ENCODE results near the gene AMOTL2.

The AMOTL2 gene

GRCh38 chr3:134374105-134374790, at the start of gene AMOTL2:
Gene AMOTL2 (minus strand): TSS chr3:134374447. CDS start chr3:134371433, 3,014 bp downstream.
- in situ Hi-C loops (cut with MboI; ENCODE audit: low sequenced_read_pairs) = no loop called here

DNA sequence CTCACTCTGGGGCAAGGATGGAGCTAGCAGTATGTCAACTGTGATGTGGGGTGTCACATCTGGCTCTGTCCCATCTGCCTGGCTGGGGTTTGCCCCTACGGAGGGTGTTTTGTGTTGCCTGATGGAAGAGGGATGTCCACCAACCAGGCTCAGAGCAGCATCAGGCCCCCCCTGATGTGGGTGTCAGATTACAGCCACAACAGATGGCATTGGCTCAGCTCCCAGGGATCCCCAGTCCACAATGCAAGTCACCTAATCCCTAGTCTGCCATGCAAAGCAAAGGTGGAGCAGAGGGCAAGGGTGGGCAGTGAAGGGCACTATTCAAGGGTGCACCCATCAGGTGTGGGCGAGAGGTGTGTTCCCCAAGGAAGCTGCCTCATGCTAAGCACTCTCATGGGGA, 48.9 kb upstream of the AMOTL2 start:
- in situ Hi-C loops (cut with MboI; ENCODE audit: low sequenced_read_pairs) = no loop called here

DNA sequence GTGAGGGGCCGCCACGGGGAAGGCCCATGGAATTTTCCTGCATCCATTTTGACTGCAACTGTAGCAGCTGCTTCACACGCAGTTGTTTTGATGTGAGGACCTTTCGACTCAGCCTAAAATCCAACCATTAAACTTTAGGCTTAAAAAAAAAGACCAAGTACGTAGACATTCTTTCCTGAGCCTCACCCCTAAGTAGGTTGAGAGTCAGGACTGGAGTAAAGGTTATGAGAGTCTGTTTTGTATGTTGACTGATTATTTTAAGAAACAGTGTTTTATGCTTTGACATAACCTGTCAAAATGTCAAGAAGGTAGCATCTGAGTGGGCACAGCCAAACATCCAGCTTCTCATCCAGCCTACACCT, 45.7 kb upstream of the AMOTL2 start:
- in situ Hi-C loops (cut with MboI; ENCODE audit: low sequenced_read_pairs) = no loop called here

DNA sequence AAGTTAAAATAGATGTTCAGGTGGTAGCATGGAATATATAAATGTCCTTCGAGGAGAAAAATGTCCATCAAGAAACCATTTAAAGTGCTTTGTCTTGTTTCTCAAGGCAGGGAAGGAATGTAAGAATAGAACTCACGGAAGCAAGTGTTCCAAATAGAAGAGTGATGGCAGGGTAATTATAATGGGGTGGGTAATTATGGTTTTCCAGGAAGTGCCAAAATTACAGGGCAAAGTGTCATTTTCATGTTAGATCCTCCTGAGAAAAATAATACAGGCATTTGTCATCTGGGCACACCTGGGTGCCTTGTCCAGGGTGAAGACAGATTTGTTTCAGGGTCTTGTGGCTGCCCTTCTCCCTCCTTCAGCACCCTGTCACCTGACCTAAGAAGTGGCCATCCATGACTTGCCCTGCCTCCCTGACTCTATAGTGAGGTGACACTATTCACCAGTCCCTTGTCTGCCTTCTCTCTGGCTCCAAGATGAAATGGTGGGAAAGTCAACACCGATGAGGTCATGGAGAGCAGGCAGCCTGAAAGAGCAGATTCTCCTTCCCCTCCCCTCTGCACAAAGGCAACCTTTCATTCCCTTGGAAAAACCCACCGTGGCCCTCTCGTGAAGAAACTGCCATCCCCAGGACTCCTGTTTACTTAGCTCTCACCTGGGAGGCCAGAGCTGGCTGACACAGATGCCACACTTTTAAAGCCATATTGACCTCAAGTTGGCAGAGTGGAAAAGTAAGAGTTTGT, 45.1 kb upstream of the AMOTL2 start:
- in situ Hi-C loops (cut with MboI; ENCODE audit: low sequenced_read_pairs) = no loop called here

- in situ Hi-C loops (cut with MboI; ENCODE audit: low sequenced_read_pairs) = no loop called here
These were observed 34.8 kb upstream of the AMOTL2 start for GRCh38 chr3:134409041-134409440.

DNA sequence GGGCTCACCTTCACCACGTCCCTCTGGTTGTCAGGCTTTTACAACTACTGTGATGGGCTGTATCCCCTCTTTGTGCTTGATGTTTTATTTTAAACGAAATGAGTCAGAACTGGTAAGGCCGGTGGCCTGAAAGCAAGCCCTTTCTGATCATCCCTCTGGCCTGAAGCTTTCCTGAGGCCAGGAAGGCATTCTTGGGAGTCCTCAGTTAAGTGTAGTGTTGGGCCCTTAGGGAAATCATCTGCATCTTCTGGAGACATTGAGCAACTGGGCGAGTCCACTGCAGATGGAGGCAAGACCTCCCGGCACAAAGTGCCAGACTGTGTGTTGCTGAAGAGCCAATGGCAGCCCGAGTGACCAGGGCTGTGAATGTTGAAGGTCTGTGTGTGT, 33.0 kb upstream of the AMOTL2 start:
- in situ Hi-C loops (cut with MboI; ENCODE audit: low sequenced_read_pairs) = no loop called here

- in situ Hi-C loops (cut with MboI; ENCODE audit: low sequenced_read_pairs) = no loop called here
These were observed 32.3 kb upstream of the AMOTL2 start for GRCh38 chr3:134406331-134407238.

DNA sequence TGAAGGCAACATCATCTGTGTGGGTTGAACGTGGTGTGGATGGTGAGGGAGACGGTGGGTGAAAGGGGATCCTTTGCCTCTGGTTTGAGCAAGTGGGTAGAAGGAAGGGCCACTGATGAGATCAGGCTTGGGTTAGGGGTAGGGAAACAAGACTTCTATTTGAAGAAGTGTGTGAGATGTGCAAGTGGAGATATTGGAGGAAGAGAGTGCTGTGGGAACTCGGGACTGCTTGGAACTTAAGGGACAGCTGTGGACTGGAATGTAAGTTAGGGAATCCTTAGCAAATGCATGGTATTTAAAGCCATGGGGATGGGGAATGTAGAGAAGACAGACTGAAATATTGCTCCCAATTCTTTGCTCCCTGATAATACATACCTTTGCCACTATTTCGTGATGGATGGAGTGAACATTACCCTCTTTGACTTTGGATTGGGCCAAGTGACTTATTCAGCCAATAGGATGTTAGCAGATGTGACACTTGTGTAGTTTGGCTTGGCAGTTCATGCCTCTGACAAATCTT, 30.2 kb upstream of the AMOTL2 start:
- in situ Hi-C loops (cut with MboI; ENCODE audit: low sequenced_read_pairs) = no loop called here

DNA sequence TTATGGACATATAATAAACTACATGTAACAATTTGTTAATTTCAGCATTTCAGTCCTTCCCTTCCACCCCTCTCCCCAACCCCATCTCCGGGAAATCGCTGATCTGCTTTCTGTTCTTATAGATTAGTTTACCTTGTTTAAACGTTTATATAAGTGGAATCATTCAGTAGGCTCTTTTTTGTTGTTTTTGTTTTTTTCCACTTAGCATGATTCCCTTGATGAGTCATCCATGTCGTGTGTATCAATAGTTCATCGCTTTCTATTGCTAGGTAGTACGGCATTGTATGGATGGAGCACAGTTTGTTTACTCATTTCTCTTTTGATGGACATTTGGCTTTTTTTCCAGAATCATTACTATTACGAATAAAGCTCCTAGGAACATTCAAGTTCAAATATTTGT, 23.5 kb upstream of the AMOTL2 start:
- in situ Hi-C loops (cut with MboI; ENCODE audit: low sequenced_read_pairs) = no loop called here

DNA sequence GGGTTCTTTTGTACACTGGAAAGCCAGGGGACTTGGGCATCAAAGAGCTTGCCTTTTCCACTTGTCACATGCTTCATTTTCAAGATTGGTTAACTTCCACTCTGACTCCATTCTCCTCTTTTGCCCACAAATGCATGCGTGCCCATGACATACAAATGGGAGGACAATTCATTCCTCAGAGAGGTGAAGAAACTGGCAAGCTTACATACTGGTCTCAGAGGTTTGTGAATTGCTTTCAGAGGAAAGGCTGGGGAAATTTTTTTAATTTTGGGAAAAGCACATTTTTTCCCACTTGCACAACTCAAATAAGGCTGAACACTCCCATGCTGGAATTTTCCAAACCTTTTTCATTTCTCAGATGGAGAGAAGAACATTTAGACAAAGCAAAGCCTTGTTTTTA, 20.9 kb upstream of the AMOTL2 start:
- in situ Hi-C loops (cut with MboI; ENCODE audit: low sequenced_read_pairs) = no loop called here

- in situ Hi-C loops (cut with MboI; ENCODE audit: low sequenced_read_pairs) = no loop called here
These were observed 20.1 kb upstream of the AMOTL2 start for GRCh38 chr3:134394380-134394779.

DNA sequence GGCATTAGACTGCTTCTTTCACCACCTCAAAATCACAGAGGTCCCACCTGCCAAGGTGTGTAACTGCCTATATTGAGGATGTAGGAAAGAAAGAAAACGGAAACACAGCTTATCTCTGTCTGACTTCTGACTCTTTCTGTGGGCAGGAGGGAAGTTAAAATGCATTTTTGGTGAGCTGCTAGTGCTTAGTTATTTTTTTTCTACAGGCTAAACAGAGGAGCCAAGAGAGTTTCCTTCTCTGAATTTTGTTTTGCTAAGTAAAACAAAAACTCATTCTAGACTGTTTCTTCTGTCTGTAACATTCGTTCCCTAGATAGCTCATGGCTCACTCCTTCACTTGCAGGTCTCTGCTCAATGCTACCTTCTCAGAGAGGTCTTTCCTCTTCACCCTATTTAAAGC, 18.8 kb upstream of the AMOTL2 start:
- in situ Hi-C loops (cut with MboI; ENCODE audit: low sequenced_read_pairs) = no loop called here

DNA sequence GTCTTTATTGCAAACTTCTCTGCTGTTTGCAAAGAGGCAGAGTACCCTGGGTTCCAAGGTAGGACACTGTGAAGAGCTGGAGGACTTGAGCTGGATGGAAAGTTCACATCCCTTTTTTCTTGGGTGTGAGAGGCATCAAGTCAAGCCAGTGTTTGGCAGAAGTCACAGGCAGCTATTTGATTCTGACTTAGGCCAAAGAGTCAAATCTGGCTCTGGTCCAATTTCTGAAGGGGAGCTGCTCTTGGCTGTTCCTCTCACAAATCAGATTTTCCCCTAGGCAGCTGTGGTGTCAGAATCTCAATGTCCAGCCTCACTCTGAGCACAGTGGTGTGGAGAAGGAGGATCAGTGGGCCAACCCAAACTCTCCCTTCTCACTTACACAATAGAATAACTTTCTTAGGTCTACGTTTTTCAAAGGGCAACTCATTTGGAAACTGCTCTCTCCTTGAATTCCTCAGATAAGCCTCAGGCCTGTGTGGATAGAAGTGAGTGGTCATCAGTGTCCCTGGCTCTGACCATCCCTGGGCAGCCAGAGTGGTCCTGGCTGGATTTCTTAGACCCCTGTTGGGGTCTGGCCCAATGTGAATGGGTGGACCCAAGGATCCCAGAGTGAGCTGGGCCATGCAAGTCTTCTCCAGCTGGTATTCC, 18.2 kb upstream of the AMOTL2 start:
- in situ Hi-C loops (cut with MboI; ENCODE audit: low sequenced_read_pairs) = no loop called here

DNA sequence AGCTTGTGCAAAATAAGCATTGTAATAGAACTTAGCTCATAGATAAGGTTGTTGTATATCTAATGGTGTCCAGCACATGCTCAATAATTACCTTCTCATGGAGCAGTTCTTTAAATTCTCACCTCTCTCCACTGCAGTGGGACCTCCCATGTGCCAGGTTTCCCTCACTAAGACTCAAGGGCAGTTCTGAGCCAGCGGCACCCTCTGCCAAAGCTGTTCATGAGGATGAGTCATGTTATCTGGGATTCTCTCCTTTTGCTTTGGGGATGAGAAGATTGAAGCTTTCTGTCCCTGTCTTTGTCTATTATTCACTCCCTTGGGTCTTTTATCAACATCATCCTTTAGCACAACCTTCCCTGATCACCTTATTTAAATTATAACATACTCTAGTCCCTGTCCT, 15.6 kb upstream of the AMOTL2 start:
- in situ Hi-C loops (cut with MboI; ENCODE audit: low sequenced_read_pairs) = no loop called here

DNA sequence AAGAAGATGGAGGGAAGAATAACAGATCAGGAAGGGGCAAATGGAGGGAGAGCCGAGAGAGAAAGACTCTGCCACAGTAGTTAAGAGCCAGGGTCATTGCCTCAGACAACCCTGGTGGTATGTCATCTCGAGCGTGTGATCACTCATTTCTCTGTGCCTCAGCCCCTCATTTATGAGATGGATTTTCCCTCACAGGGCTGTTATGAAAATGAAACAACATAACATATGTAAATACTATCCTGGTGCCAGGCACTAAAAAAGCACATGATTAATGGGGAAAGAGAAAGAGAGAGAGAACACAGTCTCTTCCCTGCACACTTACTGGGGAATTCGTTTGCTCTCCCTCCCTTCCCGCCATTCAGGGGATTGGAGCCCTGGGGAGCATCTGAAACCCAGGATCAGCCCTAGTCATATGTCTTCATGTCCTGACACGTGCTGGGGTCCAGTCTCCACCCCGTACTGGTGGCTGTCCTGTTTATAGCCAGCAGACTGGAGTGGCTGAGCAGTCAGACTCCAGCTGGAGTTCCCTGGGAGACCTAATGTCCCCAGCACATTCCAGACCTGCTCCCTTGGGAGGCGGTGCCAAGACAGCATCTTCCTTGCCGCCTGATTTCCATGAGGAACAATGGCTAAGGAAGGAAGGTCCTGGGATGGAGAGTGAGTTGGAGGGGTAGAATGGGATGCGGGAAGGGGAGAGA, 14.7 kb upstream of the AMOTL2 start:
- in situ Hi-C loops (cut with MboI; ENCODE audit: low sequenced_read_pairs) = no loop called here

DNA sequence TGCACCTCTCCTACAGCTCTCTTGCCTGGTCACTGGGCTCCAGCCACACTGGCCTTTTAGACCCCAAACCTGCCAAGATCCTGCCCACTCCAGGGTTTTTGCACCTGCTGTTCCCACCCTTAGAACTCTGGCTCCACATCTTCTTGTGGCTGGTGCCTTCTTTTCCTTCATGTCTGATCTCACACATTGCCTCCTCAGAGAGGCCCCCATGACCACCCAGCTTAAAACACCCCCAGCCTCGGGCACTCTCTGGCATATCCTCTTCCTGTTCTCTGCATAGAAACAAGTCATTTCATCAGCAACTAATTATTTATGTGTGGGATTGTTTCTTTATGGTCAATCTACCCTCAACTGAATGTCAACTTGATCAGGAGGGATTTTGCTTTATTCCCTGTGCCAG, 14.0 kb upstream of the AMOTL2 start:
- in situ Hi-C loops (cut with MboI; ENCODE audit: low sequenced_read_pairs) = no loop called here

- in situ Hi-C loops (cut with MboI; ENCODE audit: low sequenced_read_pairs) = no loop called here
These were observed 13.0 kb upstream of the AMOTL2 start for GRCh38 chr3:134387293-134387692.

- in situ Hi-C loops (cut with MboI; ENCODE audit: low sequenced_read_pairs) = no loop called here
These were observed 10.7 kb upstream of the AMOTL2 start for GRCh38 chr3:134384963-134385362.

- in situ Hi-C loops (cut with MboI; ENCODE audit: low sequenced_read_pairs) = no loop called here
These were observed 7.7 kb upstream of the AMOTL2 start for GRCh38 chr3:134381831-134382442.

GRCh38 chr3:134381076-134381475, 6.8 kb upstream of the AMOTL2 start:
- in situ Hi-C loops (cut with MboI; ENCODE audit: low sequenced_read_pairs) = no loop called here
